NOMO-1 treated with DMSO at 0.1 percent for 48 hours (cell line): Measurements from ENCODE around the gene TECTB.

ENCODE experiments used
- DNase-seq: peaks from one replicate; lab custom pipeline; 2025; ENCODE audit not compliant: unreplicated experiment; lab: John Stamatoyannopoulos, UW

Gene TECTB

GRCh38 chr10:112271982-112272381 lies 11.2 kb upstream of the TECTB start:
- DNase-seq = peak; percentile 73

GRCh38 chr10:112274831-112275230 lies 8.4 kb upstream of the TECTB start:
- DNase-seq = no peak

- DNase-seq = peak; percentile 87
These were observed 7.5 kb upstream of the TECTB start for GRCh38 chr10:112275512-112276245.

GRCh38 chr10:112278871-112279270 lies 4.3 kb upstream of the TECTB start:
- DNase-seq = no peak

- DNase-seq = no peak
These were observed 3.8 kb upstream of the TECTB start for GRCh38 chr10:112279433-112279832.

- DNase-seq = no peak
These were observed 2.8 kb upstream of the TECTB start for GRCh38 chr10:112280205-112280921.

- DNase-seq = no peak
These were observed 1.1 kb upstream of the TECTB start for GRCh38 chr10:112282086-112282485.

- DNase-seq = no peak
These were observed 3.9 kb downstream of the TECTB start for GRCh38 chr10:112286837-112287818.

GRCh38 chr10:112287844-112288243 lies 4.6 kb downstream of the TECTB start:
- no peak for DNase-seq

- DNase-seq = no peak
These were observed 5.3 kb downstream of the TECTB start for GRCh38 chr10:112288486-112288885.

- DNase-seq = no peak
These were observed 6.3 kb downstream of the TECTB start for GRCh38 chr10:112289373-112290053.

- no peak for DNase-seq
These were observed 6.8 kb downstream of the TECTB start for GRCh38 chr10:112290054-112290373.

GRCh38 chr10:112294169-112294568 lies 11.0 kb downstream of the TECTB start:
- no peak for DNase-seq

- no peak for DNase-seq
These were observed 12.9 kb downstream of the TECTB start for GRCh38 chr10:112295853-112296830.

- no peak for DNase-seq
These were observed 13.7 kb downstream of the TECTB start for GRCh38 chr10:112296908-112297331.

GRCh38 chr10:112298581-112298980 lies 15.4 kb downstream of the TECTB start:
- DNase-seq = no peak

GRCh38 chr10:112299456-112299855 lies 16.3 kb downstream of the TECTB start:
- no peak for DNase-seq

GRCh38 chr10:112302335-112302734 lies 19.1 kb downstream of the TECTB start:
- no peak for DNase-seq

- no peak for DNase-seq
These were observed 20.3 kb downstream of the TECTB start for GRCh38 chr10:112303528-112303927.
